ENCODE measurements around the gene SPRR2F.
"Not testable (repeated sequence)": the region's sequence is repeated elsewhere in the genome, so short reads cannot be mapped to it uniquely, and the experiment has no call there.

Gene SPRR2F
- total RNA-seq: 0 reads per million in 2 donors

- no peak for DNase-seq
Measured at GRCh38 chr1:153113416-153113815, at the start of gene SPRR2F. TSS of gene SPRR2F (minus strand) at chr1:153113516. CDS start at chr1:153112733, 783 bp downstream.

- no peak for DNase-seq
Measured at GRCh38 chr1:153155541-153155940, 42.2 kb upstream of the SPRR2F start.

GRCh38 chr1:153152481-153152880 lies 39.2 kb upstream of the SPRR2F start:
- DNase-seq: no peak

- no peak for DNase-seq
Measured at GRCh38 chr1:153150846-153151245, 37.5 kb upstream of the SPRR2F start, which contains the start of gene SPRR2G. TSS of gene SPRR2G (minus strand) at chr1:153150890. CDS start at chr1:153150110, 780 bp downstream.

GRCh38 chr1:153141377-153141776 lies 28.1 kb upstream of the SPRR2F start:
- no peak for DNase-seq

GRCh38 chr1:153140484-153140883 lies 27.2 kb upstream of the SPRR2F start:
- no peak for DNase-seq

- no peak for DNase-seq
Measured at GRCh38 chr1:153133743-153134142, 20.4 kb upstream of the SPRR2F start.

GRCh38 chr1:153133267-153133666 lies 20.0 kb upstream of the SPRR2F start:
- DNase-seq: no peak

GRCh38 chr1:153128688-153129087 lies 15.4 kb upstream of the SPRR2F start:
- not testable (repeated sequence) for DNase-seq

- DNase-seq: no peak
Measured at GRCh38 chr1:153127296-153127695, 14.0 kb upstream of the SPRR2F start.

- DNase-seq: no peak
Measured at GRCh38 chr1:153125536-153125935, 12.2 kb upstream of the SPRR2F start.

- not testable (repeated sequence) for DNase-seq
Measured at GRCh38 chr1:153123793-153124192, 10.5 kb upstream of the SPRR2F start.

GRCh38 chr1:153122831-153123421 lies 9.6 kb upstream of the SPRR2F start:
- no peak for DNase-seq

- no peak for DNase-seq
Measured at GRCh38 chr1:153120945-153121344, 7.6 kb upstream of the SPRR2F start.

- DNase-seq: no peak
Measured at GRCh38 chr1:153119491-153119971, 6.2 kb upstream of the SPRR2F start.

- DNase-seq: not testable (repeated sequence)
Measured at GRCh38 chr1:153115264-153115663, 1.9 kb upstream of the SPRR2F start.

- not testable (repeated sequence) for DNase-seq
Measured at GRCh38 chr1:153112454-153112853, 862 bp downstream of the SPRR2F start.

GRCh38 chr1:153100245-153100644 lies 13.1 kb downstream of the SPRR2F start:
- no peak for DNase-seq

- no peak for DNase-seq
Measured at GRCh38 chr1:153099461-153100045, 13.8 kb downstream of the SPRR2F start.

GRCh38 chr1:153095764-153096163 lies 17.6 kb downstream of the SPRR2F start:
- no peak for DNase-seq

- no peak for DNase-seq
Measured at GRCh38 chr1:153094426-153094825, 18.9 kb downstream of the SPRR2F start, which contains the start of gene SPRR2E. TSS of gene SPRR2E (minus strand) at chr1:153094526. CDS start at chr1:153093751, 775 bp downstream.

GRCh38 chr1:153087652-153088051 lies 25.7 kb downstream of the SPRR2F start:
- DNase-seq: no peak

- DNase-seq: no peak
Measured at GRCh38 chr1:153081736-153082135, 31.6 kb downstream of the SPRR2F start.

All from activated gamma-delta T cell (primary cell).